ENCODE data around the gene DMPK. TPM values are rescaled to one million over a fixed set of nuclear protein-coding genes. Genes with fewer than 3 reads are reported as not detected.

Gene DMPK
- total and polyA plus RNA-seq, 9 of the 15 experiments (the other 6 are each of a cell fraction or from before 2014, with no cell fraction given), result 0.24 to 31.3 (median 7.3) TPM

- TF ChIP-seq BDP1 (IDR thresholded peaks at IDR 0.05; ENCODE audit: insufficient read depth, insufficient read length) (no peak), HNRNPUL1 (IDR thresholded peaks at IDR 0.05; ENCODE audit: low read length) (no peak), ZBTB11 (CRISPR knock-in tag; IDR thresholded peaks at IDR 0.05) (no peak), BCOR (IDR thresholded peaks at IDR 0.05) (no peak), SMARCC2 (IDR thresholded peaks at IDR 0.05; ENCODE audit: low read depth) (no peak), ZBTB2 (IDR thresholded peaks at IDR 0.05) (no peak), FOXM1 (IDR thresholded peaks at IDR 0.05; ENCODE audit: low read depth) (no peak; the same call in 1 of the 2 replicates), FOXM1 (CRISPR knock-in tag; IDR thresholded peaks at IDR 0.05; ENCODE audit: low read depth) (0 out of 2 replicates have a peak, but pooled peaks have one; percentile 42), ZNF324 (CRISPR knock-in tag; IDR thresholded peaks at IDR 0.05) (no peak), EWSR1 (IDR thresholded peaks at IDR 0.05; ENCODE audit: borderline replicate concordance, low read depth, partially characterized antibody) (no peak), DPF2 (IDR thresholded peaks at IDR 0.05) (no peak), SUPT5H (IDR thresholded peaks at IDR 0.05) (peak; percentile 73), KLF1 (tag; IDR thresholded peaks at IDR 0.05) (peak; percentile 80), RBM15 (IDR thresholded peaks at IDR 0.05; ENCODE audit: insufficient read depth, low read length) (no peak), TFAP4 (CRISPR knock-in tag; IDR thresholded peaks at IDR 0.05; ENCODE audit: borderline replicate concordance) (peak; percentile 100), ZFP91 (CRISPR knock-in tag; IDR thresholded peaks at IDR 0.05) (no peak), MITF (IDR thresholded peaks at IDR 0.05) (peak; percentile 6; the same call in 1 of the 2 replicates), TAF1 (IDR thresholded peaks at IDR 0.05; ENCODE audit: control insufficient read depth, extremely low read depth, insufficient read depth, low read length, severe bottlenecking) (peak; percentile 12)
These were observed 11.8 kb downstream of the DMPK start (continued) for GRCh38 chr19:45770192-45771101.

Measured in K562 (cell line).